GM19463 (cell line): ENCODE results near the gene EIF3D.
A peak's percentile ranks its signal among the peaks of the same experiment; 100 is the strongest.

Source experiments
- ATAC-seq: cut with Tn5 transposase; IDR thresholded peaks from one replicate; pipeline ENCODE4 v1.9.1; 2021; ENCODE audit warnings: mild to moderate bottlenecking, moderate library complexity; ENCODE audit not compliant: unreplicated experiment

Gene EIF3D

GRCh38 chr22:36528795-36529751 lies at the start of gene EIF3D:
Gene EIF3D, minus strand, starts transcription at chr22:36529166. Its CDS starts 3,045 bp downstream, at chr22:36526121.
- ATAC-seq, result peak; percentile 89

- ATAC-seq, result no peak
Measured at GRCh38 chr22:36578619-36579018, 49.7 kb upstream of the EIF3D start.

- no peak for ATAC-seq
Measured at GRCh38 chr22:36577019-36577418, 48.1 kb upstream of the EIF3D start.

- no peak for ATAC-seq
Measured at GRCh38 chr22:36574728-36575127, 45.8 kb upstream of the EIF3D start.

- ATAC-seq, result no peak
Measured at GRCh38 chr22:36573815-36574363, 44.9 kb upstream of the EIF3D start.

- no peak for ATAC-seq
Measured at GRCh38 chr22:36571991-36572390, 43.0 kb upstream of the EIF3D start.

- ATAC-seq, result no peak
Measured at GRCh38 chr22:36569999-36570398, 41.0 kb upstream of the EIF3D start.

GRCh38 chr22:36568846-36569245 lies 39.9 kb upstream of the EIF3D start:
- ATAC-seq, result no peak

GRCh38 chr22:36566720-36567119 lies 37.8 kb upstream of the EIF3D start:
- ATAC-seq, result no peak

- ATAC-seq, result no peak
Measured at GRCh38 chr22:36565686-36566085, 36.7 kb upstream of the EIF3D start.

- no peak for ATAC-seq
Measured at GRCh38 chr22:36565159-36565507, 36.2 kb upstream of the EIF3D start.

GRCh38 chr22:36564422-36565158 lies 35.6 kb upstream of the EIF3D start:
- no peak for ATAC-seq

GRCh38 chr22:36563898-36564297 lies 34.9 kb upstream of the EIF3D start:
- ATAC-seq, result no peak

GRCh38 chr22:36563444-36563843 lies 34.5 kb upstream of the EIF3D start:
- ATAC-seq, result no peak

GRCh38 chr22:36563001-36563400 lies 34.0 kb upstream of the EIF3D start:
- ATAC-seq, result no peak

GRCh38 chr22:36562261-36562835 lies 33.4 kb upstream of the EIF3D start:
- no peak for ATAC-seq

- ATAC-seq, result no peak
Measured at GRCh38 chr22:36561291-36561811, 32.4 kb upstream of the EIF3D start.

GRCh38 chr22:36560001-36560400 lies 31.0 kb upstream of the EIF3D start:
- ATAC-seq, result no peak

GRCh38 chr22:36554098-36554497 lies 25.1 kb upstream of the EIF3D start:
- ATAC-seq, result no peak

- no peak for ATAC-seq
Measured at GRCh38 chr22:36552289-36552688, 23.3 kb upstream of the EIF3D start.
